ENCODE measurements around the gene EMC1.
"Not testable (repeated sequence)": the region's sequence is repeated elsewhere in the genome, so short reads cannot be mapped to it uniquely, and the experiment has no call there.

Gene EMC1

GRCh38 chr1:19251305-19252196 is at the start of gene EMC1, which contains the start of gene MRTO4:
Gene EMC1 (minus strand): TSS chr1:19251524. CDS start chr1:19251509, 15 bp downstream.
Gene MRTO4 (plus strand): TSS chr1:19251805. CDS start chr1:19251836, 31 bp downstream.
- peak; percentile 63 to 93 (median 82) for DNase-seq

- DNase-seq = no peak
These were observed 48.9 kb upstream of the EMC1 start for GRCh38 chr1:19300211-19300610.

GRCh38 chr1:19294638-19295037 is 43.3 kb upstream of the EMC1 start:
- no peak for DNase-seq

- DNase-seq = no peak
These were observed 37.9 kb upstream of the EMC1 start for GRCh38 chr1:19289244-19289643.

GRCh38 chr1:19288324-19289241 is 37.3 kb upstream of the EMC1 start, which contains the start of gene AKR7A3:
Gene AKR7A3 (minus strand): TSS chr1:19288770. CDS start chr1:19288709, 61 bp downstream.
- DNase-seq = peak in 7 of 14 donors; percentile 27 to 71 (median 38)

- DNase-seq = peak in 1 of 14 donors; percentile 62
These were observed 36.3 kb upstream of the EMC1 start for GRCh38 chr1:19287436-19288185.

- not testable (repeated sequence) for DNase-seq
These were observed 34.5 kb upstream of the EMC1 start for GRCh38 chr1:19285807-19286206.

GRCh38 chr1:19285366-19285765 is 34.0 kb upstream of the EMC1 start:
- not testable (repeated sequence) for DNase-seq

GRCh38 chr1:19284881-19285280 is 33.6 kb upstream of the EMC1 start:
- DNase-seq = no peak

GRCh38 chr1:19283891-19284290 is 32.6 kb upstream of the EMC1 start:
- DNase-seq = no peak

- no peak for DNase-seq
These were observed 23.3 kb upstream of the EMC1 start for GRCh38 chr1:19274636-19275035.

- not testable (repeated sequence) for DNase-seq
These were observed 22.7 kb upstream of the EMC1 start for GRCh38 chr1:19273844-19274531.

- no peak for DNase-seq
These were observed 22.0 kb upstream of the EMC1 start for GRCh38 chr1:19273106-19273843.

GRCh38 chr1:19272064-19272463 is 20.7 kb upstream of the EMC1 start:
- DNase-seq = no peak

GRCh38 chr1:19270343-19270730 is 19.0 kb upstream of the EMC1 start:
- DNase-seq = not testable (repeated sequence)

GRCh38 chr1:19269427-19270342 is 18.4 kb upstream of the EMC1 start:
- DNase-seq = not testable (repeated sequence)

- no peak for DNase-seq
These were observed 17.1 kb upstream of the EMC1 start for GRCh38 chr1:19268445-19268844.

- no peak for DNase-seq
These were observed 11.4 kb upstream of the EMC1 start for GRCh38 chr1:19262744-19263143.

GRCh38 chr1:19262047-19262446 is 10.7 kb upstream of the EMC1 start:
- DNase-seq = no peak

Data from C1 segment of cervical spinal cord (tissue), 14 donors.